HG02610 (cell line): ENCODE data around the gene BMP4.

ENCODE experiments used
- ATAC-seq: cut with Tn5 transposase; IDR thresholded peaks from one replicate; pipeline ENCODE4 v1.9.1; 2021; ENCODE audit warnings: mild to moderate bottlenecking, moderate library complexity; ENCODE audit not compliant: unreplicated experiment

Gene BMP4

GRCh38 chr14:53964249-53964648, 7.6 kb upstream of the BMP4 start:
- ATAC-seq = no peak

GRCh38 chr14:53963320-53964227, 6.9 kb upstream of the BMP4 start:
- ATAC-seq = no peak

GRCh38 chr14:53962953-53963319, 6.3 kb upstream of the BMP4 start:
- no peak for ATAC-seq

GRCh38 chr14:53958628-53959027, 2.0 kb upstream of the BMP4 start:
- no peak for ATAC-seq

GRCh38 chr14:53957739-53958138, 1.1 kb upstream of the BMP4 start:
- no peak for ATAC-seq

- ATAC-seq = no peak
Measured at GRCh38 chr14:53955671-53956426, 776 bp downstream of the BMP4 start.

GRCh38 chr14:53955229-53955556, 1.4 kb downstream of the BMP4 start:
- no peak for ATAC-seq

GRCh38 chr14:53954551-53955228, 1.9 kb downstream of the BMP4 start:
- no peak for ATAC-seq

GRCh38 chr14:53953828-53954550, 2.6 kb downstream of the BMP4 start:
- no peak for ATAC-seq

- no peak for ATAC-seq
Measured at GRCh38 chr14:53953002-53953827, 3.4 kb downstream of the BMP4 start.

- no peak for ATAC-seq
Measured at GRCh38 chr14:53952533-53952932, 4.1 kb downstream of the BMP4 start.

- no peak for ATAC-seq
Measured at GRCh38 chr14:53951627-53952303, 4.9 kb downstream of the BMP4 start.

GRCh38 chr14:53951243-53951626, 5.4 kb downstream of the BMP4 start:
- no peak for ATAC-seq

- ATAC-seq = no peak
Measured at GRCh38 chr14:53950031-53950793, 6.4 kb downstream of the BMP4 start.

- no peak for ATAC-seq
Measured at GRCh38 chr14:53949201-53949600, 7.4 kb downstream of the BMP4 start.

- ATAC-seq = no peak
Measured at GRCh38 chr14:53948205-53948884, 8.3 kb downstream of the BMP4 start.

- no peak for ATAC-seq
Measured at GRCh38 chr14:53947452-53948204, 9.0 kb downstream of the BMP4 start.

GRCh38 chr14:53947094-53947445, 9.6 kb downstream of the BMP4 start:
- no peak for ATAC-seq
